Natural killer cell (primary cell): ENCODE data around the gene CYP26B1. TPM values are rescaled to one million over a fixed set of nuclear protein-coding genes. Genes with fewer than 3 reads are reported as not detected.
A peak's percentile ranks its signal among the peaks of the same experiment; 100 is the strongest.

Experiments
- ATAC-seq, 3 donors: fragments of 150-1000 bp in 2 of 3; fragments of 200-7000 bp in 1 of 3; cut with Tn5 transposase; 1 replicate in 1 of 3; 2 replicates in 2 of 3; pipeline ENCODE4 v1.10.0; 2021; ENCODE audit warnings: mild to moderate bottlenecking in 2 of 3, moderate library complexity in 2 of 3
- DNase-seq, 2 donors: peaks; one replicate each; pipeline versions ENCODE4 v3.0.0 to v3.0.0-alpha.2; 2013 to 2021; ENCODE audit warnings: mixed read lengths in 1 of 2
- H3K27ac ChIP-seq: one replicate; pipeline ENCODE4 v1.5.1; 2013; ENCODE audit warnings: mild to moderate bottlenecking, low read length
- H3K27me3 ChIP-seq: one replicate; pipeline ENCODE4 v1.6.1; 2013; ENCODE audit warnings: low read length; ENCODE audit not compliant: control insufficient read depth, insufficient read depth
- H3K36me3 ChIP-seq: one replicate; pipeline ENCODE4 v1.6.1; 2013; ENCODE audit warnings: low read length; ENCODE audit not compliant: control insufficient read depth, insufficient read depth
- H3K4me1 ChIP-seq: one replicate; pipeline ENCODE4 v1.6.1; 2013; ENCODE audit warnings: low read length; ENCODE audit not compliant: control insufficient read depth, insufficient read depth
- H3K4me3 ChIP-seq: one replicate; pipeline ENCODE4 v1.5.1; 2013; ENCODE audit warnings: low read length
- H3K9me3 ChIP-seq: one replicate; pipeline ENCODE4 v1.6.1; 2013; ENCODE audit warnings: low read length; ENCODE audit not compliant: control insufficient read depth, insufficient read depth
- H3K27ac Mint-ChIP-seq, 2 donors: one replicate each; pipeline ENCODE4 v1.8.0; 2022; ENCODE audit warnings: mild to moderate bottlenecking in 2 of 2, mixed read lengths in 2 of 2, moderate library complexity in 1 of 2
- H3K27me3 Mint-ChIP-seq, 2 donors: one replicate each; pipeline ENCODE4 v1.8.0; 2022; ENCODE audit warnings: low read depth in 2 of 2, mixed read lengths in 2 of 2
- H3K36me3 Mint-ChIP-seq: one replicate; pipeline ENCODE4 v1.8.0; 2022; ENCODE audit warnings: mixed read lengths
- H3K4me1 Mint-ChIP-seq, 2 donors: one replicate each; pipeline ENCODE4 v1.8.0; 2022; ENCODE audit warnings: mixed read lengths in 2 of 2
- H3K4me3 Mint-ChIP-seq: one replicate; pipeline ENCODE4 v1.8.0; 2022; ENCODE audit warnings: mild to moderate bottlenecking, moderate library complexity, mixed read lengths
- H3K9me3 Mint-ChIP-seq, 2 donors: one replicate each; pipeline ENCODE4 v1.8.0; 2022; ENCODE audit warnings: mixed read lengths in 2 of 2
- WGBS: methylation state at CpG from one replicate; pipeline ENCODE4 v1.1.7; 2013; ENCODE audit warnings: missing lambda C conversion rate; ENCODE audit not compliant: insufficient coverage; 5-methylcytosine and 5-hydroxymethylcytosine counted together
- intact Hi-C: fragments of 100-400 bp; cut with micrococcal nuclease; formaldehyde crosslinking; loops from one replicate; pipeline ENCODE4 v1.14.2; 2022
- total RNA-seq, 4 donors: library from RNA; stranded (reverse); fragments of 120-200 nt in 1 of 4; gene quantifications; one replicate each; pipeline versions ENCODE4 v1.2.3 to v1.2.4, GENCODE V29; 2013 to 2022
- TF ChIP-seq, protein P1 (sequence below): fragments of 200-600 bp; IDR thresholded peaks from one replicate; pipeline ENCODE4 v1.8.0; 2022; ENCODE audit warnings: antibody characterized with exemption

Gene CYP26B1
- total RNA-seq, 3 donors from 2014 or later (not counting 1 experiment from before 2014, with no cell fraction given), result not detected

DNA sequence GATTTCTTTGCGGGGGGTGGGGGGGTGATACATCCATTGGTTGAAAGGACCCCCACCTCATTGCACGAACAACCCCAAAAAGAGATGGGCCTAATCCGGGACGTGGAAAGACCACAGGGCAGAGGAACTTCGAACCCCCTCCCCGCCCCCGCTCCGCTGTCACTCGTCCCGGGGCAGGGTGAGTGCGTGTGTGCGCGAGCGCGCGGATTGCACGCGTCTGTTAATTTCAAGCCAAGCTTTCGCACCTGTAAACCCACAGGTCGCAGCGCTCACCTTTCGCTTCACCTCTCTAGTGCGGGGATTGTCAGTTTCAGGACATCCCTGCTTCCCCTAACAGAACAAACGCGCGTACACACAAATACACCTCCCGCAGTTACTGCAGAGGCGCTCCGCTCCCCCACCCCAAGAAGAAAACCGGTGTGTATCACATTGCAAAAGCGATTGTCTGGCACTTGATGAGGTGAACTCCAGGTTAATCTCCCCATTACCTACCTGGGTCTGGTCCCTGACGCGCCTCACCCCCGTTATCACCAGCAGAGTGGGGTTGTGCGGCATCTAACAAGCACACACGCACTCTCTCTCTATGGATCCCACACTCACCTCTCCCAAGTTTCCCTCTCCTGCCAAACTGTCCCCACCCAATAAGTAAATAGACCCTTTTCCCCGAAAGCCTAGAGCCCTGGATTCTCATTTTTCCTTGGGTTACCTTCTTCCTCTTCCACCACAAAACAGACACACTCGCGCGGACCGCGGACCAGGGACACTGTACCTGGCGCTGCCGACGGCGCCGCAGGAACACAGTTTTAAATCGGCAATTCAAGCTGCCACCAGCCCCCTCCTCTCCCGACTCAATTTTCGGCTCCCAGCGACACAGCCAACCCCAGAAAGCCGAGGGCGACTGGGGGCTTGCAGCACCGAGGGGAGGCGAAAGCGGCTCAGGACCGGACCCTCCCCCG, 1.0 kb downstream of the CYP26B1 start:
- H3K27me3 ChIP-seq, result peaks cover 42% of the 10 kb centered on the region
- Mint-ChIP-seq H3K9me3 (no peaks in the 10 kb centered on the region), H3K27me3 (peaks cover 61 to 62% of the 10 kb centered on the region in 2 donors), H3K27ac (no peak overlapping the region), H3K4me1 (peaks cover 35 to 43% of the 10 kb centered on the region in 2 donors), H3K36me3 (no peaks in the 10 kb centered on the region), H3K4me3 (peak overlapping the region; percentile 57)
- ATAC-seq (no peak), DNase-seq (peak in 1 of 2 donors; percentile 9)
- H3K9me3 ChIP-seq, result no peaks in the 10 kb centered on the region
- H3K4me1 ChIP-seq, result peaks cover 50% of the 10 kb centered on the region
- TF ChIP-seq, protein P1, sequence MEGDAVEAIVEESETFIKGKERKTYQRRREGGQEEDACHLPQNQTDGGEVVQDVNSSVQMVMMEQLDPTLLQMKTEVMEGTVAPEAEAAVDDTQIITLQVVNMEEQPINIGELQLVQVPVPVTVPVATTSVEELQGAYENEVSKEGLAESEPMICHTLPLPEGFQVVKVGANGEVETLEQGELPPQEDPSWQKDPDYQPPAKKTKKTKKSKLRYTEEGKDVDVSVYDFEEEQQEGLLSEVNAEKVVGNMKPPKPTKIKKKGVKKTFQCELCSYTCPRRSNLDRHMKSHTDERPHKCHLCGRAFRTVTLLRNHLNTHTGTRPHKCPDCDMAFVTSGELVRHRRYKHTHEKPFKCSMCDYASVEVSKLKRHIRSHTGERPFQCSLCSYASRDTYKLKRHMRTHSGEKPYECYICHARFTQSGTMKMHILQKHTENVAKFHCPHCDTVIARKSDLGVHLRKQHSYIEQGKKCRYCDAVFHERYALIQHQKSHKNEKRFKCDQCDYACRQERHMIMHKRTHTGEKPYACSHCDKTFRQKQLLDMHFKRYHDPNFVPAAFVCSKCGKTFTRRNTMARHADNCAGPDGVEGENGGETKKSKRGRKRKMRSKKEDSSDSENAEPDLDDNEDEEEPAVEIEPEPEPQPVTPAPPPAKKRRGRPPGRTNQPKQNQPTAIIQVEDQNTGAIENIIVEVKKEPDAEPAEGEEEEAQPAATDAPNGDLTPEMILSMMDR, result no peak
- no peak overlapping the region for H3K4me3 ChIP-seq
- H3K27ac ChIP-seq, result no peak overlapping the region
- intact Hi-C loops, result no loop called here
- H3K36me3 ChIP-seq, result no peaks in the 10 kb centered on the region
- WGBS, result 13% methylated on average over 57 of the region's 58 CpGs

DNA sequence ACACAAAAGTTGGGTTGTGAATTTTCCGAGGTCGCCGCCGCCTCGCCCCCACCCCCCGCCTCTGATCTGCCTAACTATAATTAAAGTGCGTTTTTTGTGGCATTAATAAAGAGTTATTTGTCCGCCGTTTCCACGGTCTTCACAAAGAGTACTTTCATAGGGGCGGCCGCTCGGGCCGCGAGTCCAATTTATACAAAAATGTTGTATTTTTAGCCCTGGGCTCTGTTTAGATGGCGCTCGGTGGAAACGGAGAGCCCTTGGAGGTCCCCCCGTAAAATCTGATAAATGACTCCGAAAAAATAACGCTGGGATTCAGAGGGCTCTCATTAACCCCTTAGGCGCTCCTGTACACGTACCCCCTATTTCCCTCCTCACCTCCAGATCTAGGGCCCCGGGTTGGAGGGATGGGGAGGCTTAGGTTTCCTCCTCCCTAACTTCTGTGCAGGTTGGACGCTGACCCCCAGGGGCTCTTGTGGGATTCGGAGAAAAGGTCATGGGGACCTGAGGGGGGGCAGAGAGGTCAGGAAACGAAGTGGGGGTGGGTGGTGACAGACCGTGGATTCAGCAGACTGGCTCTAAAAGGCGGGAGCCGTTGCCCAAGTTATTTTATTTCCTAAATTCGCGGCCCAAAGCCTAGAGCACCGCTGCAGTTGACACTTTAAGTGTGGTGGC, 1.9 kb downstream of the CYP26B1 start:
- H3K27me3 Mint-ChIP-seq, result peaks cover 53 to 57% of the 10 kb centered on the region in 2 donors
- no peaks in the 10 kb centered on the region for H3K36me3 Mint-ChIP-seq
- Histone ChIP-seq H3K27ac (no peak overlapping the region), H3K27me3 (peaks cover 42% of the 10 kb centered on the region), H3K36me3 (no peaks in the 10 kb centered on the region), H3K4me1 (peaks cover 50% of the 10 kb centered on the region), H3K4me3 (no peak overlapping the region), H3K9me3 (no peaks in the 10 kb centered on the region)
- H3K4me1 Mint-ChIP-seq, result peaks cover 35 to 43% of the 10 kb centered on the region in 2 donors
- no peaks in the 10 kb centered on the region for H3K9me3 Mint-ChIP-seq
- no peak overlapping the region for H3K27ac Mint-ChIP-seq
- intact Hi-C loops, result no loop called here
- H3K4me3 Mint-ChIP-seq, result peak overlapping the region; percentile 70
- no peak for ATAC-seq
- no peak for DNase-seq
- WGBS, result 6% methylated on average over 24 of the region's 33 CpGs
- TF ChIP-seq, protein P1, result no peak

DNA sequence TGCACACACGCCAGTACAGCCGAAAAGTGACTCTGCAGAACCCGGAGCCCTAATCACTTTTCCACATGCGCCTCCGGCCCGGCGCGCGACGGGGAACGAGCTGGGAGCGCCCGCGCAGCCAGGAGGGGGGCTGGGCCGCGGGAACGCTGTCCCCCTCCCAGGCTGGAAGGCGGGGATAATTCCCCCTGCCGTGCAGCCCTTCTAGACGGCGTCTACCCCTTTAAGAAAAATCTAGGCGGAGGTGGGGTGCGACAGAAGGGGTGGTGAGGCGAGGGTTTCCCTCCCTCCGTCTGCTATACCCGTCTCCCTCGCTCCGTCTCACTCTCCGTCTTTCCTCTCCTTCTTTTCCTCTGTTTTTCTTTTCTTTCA, 2.4 kb downstream of the CYP26B1 start:
- Histone ChIP-seq H3K36me3 (no peaks in the 10 kb centered on the region), H3K4me1 (peaks cover 48% of the 10 kb centered on the region), H3K27me3 (peaks cover 42% of the 10 kb centered on the region), H3K9me3 (no peaks in the 10 kb centered on the region), H3K4me3 (no peak overlapping the region), H3K27ac (no peak overlapping the region)
- Mint-ChIP-seq H3K9me3 (no peaks in the 10 kb centered on the region), H3K36me3 (no peaks in the 10 kb centered on the region), H3K4me1 (peaks cover 33 to 39% of the 10 kb centered on the region in 2 donors), H3K4me3 (peak overlapping the region; percentile 70), H3K27me3 (peaks cover 48 to 52% of the 10 kb centered on the region in 2 donors), H3K27ac (no peak overlapping the region)
- WGBS, result under 1% methylated on average over 24 of the region's 29 CpGs
- intact Hi-C loops, result no loop called here
- no peak for ATAC-seq
- DNase-seq, result no peak
- TF ChIP-seq, protein P1, result no peak
